Right atrium auricular region (tissue), 2 donors: ENCODE results near the gene TAF3. TPM values are rescaled to one million over a fixed set of nuclear protein-coding genes. Genes with fewer than 3 reads are reported as not detected.

Experiments
- DNase-seq: peaks from one replicate; pipeline ENCODE4 v3.0.0-alpha.2; 2019; ENCODE audit warnings: low spot score
- H3K27ac ChIP-seq, 2 donors: fragments of 200-600 bp; sonication (generic); 1 replicate in 1 of 2; 2 replicates in 1 of 2; pipeline ENCODE4 v1.5.1; 2016 to 2019
- H3K27me3 ChIP-seq, 2 donors: fragments of 200-600 bp; sonication (generic); one replicate each; pipeline versions ENCODE4 v1.5.1 to v1.6.0; 2017 to 2019
- H3K36me3 ChIP-seq: fragments of 200-600 bp; sonication (generic); one replicate; pipeline ENCODE4 v1.5.1; 2016
- H3K4me1 ChIP-seq, 2 donors: fragments of 200-600 bp; sonication (generic); one replicate each; pipeline versions ENCODE4 v1.5.1 to v1.6.0; 2017 to 2019
- H3K4me3 ChIP-seq, 2 donors: fragments of 200-600 bp; sonication (generic); 1 replicate in 1 of 2; 2 replicates in 1 of 2; pipeline ENCODE4 v1.5.1; 2017 to 2019; ENCODE audit warnings: mild to moderate bottlenecking in 1 of 2, moderate library complexity in 1 of 2
- H3K9me3 ChIP-seq, 2 donors: fragments of 200-600 bp; sonication (generic); one replicate each; pipeline ENCODE4 v1.5.1; 2019
- total RNA-seq, 2 donors: library from RNA; depleted of rRNA; stranded (reverse); fragments of >200 nt; gene quantifications; one replicate each; pipeline ENCODE4 v1.1.0, GENCODE V29; 2016
- TF ChIP-seq, protein P1 (sequence below), 2 donors: fragments of 200-600 bp; sonication (generic); IDR thresholded peaks; one replicate each; pipeline ENCODE4 v1.5.1; 2019; ENCODE audit warnings: antibody characterized with exemption in 2 of 2

TAF3 gene
- total RNA-seq, 2 donors from 2014 or later: 4.6 to 6.1 TPM

GRCh38 chr10:7982727-7983126 is 164.4 kb downstream of the TAF3 start:
- DNase-seq: no peak
- Histone ChIP-seq H3K36me3 (no peaks in the 10 kb centered on the region), H3K27me3 (no peaks in the 10 kb centered on the region), H3K27ac (no peak overlapping the region), H3K9me3 (no peaks in the 10 kb centered on the region), H3K4me1 (no peaks in the 10 kb centered on the region), H3K4me3 (no peak overlapping the region)
- TF ChIP-seq, protein P1, sequence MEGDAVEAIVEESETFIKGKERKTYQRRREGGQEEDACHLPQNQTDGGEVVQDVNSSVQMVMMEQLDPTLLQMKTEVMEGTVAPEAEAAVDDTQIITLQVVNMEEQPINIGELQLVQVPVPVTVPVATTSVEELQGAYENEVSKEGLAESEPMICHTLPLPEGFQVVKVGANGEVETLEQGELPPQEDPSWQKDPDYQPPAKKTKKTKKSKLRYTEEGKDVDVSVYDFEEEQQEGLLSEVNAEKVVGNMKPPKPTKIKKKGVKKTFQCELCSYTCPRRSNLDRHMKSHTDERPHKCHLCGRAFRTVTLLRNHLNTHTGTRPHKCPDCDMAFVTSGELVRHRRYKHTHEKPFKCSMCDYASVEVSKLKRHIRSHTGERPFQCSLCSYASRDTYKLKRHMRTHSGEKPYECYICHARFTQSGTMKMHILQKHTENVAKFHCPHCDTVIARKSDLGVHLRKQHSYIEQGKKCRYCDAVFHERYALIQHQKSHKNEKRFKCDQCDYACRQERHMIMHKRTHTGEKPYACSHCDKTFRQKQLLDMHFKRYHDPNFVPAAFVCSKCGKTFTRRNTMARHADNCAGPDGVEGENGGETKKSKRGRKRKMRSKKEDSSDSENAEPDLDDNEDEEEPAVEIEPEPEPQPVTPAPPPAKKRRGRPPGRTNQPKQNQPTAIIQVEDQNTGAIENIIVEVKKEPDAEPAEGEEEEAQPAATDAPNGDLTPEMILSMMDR (IDR thresholded peaks at IDR 0.05): no peak

- no peak for DNase-seq
- Histone ChIP-seq H3K36me3 (no peaks in the 10 kb centered on the region), H3K9me3 (no peaks in the 10 kb centered on the region), H3K4me3 (no peak overlapping the region), H3K4me1 (no peaks in the 10 kb centered on the region), H3K27me3 (no peaks in the 10 kb centered on the region), H3K27ac (no peak overlapping the region)
- TF ChIP-seq, protein P1 (IDR thresholded peaks at IDR 0.05): no peak
Measured at GRCh38 chr10:7984325-7984724, 166.0 kb downstream of the TAF3 start.

DNA sequence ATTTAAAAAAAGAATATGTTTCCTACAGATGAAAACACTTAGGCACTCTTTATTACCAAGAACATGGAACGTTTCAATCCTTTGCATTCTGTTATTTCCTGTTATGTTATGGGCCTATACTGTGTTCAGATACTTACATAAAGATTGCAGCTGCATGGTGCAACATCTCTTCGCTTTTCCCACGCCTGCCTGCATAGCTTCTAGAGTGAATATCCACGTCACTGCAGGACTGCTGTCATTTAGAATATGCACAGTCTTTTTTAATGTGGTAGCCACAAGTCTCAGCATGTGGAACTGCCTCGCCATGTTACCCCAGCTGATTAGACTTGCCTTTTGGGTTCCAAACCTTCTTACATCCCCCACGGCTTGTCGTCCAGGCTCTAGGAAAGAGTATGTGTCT is 166.6 kb downstream of the TAF3 start:
- H3K4me3 ChIP-seq: no peak overlapping the region
- H3K27me3 ChIP-seq: no peaks in the 10 kb centered on the region
- no peaks in the 10 kb centered on the region for H3K4me1 ChIP-seq
- H3K27ac ChIP-seq: no peak overlapping the region
- TF ChIP-seq, protein P1 (IDR thresholded peaks at IDR 0.05): no peak
- DNase-seq: no peak
- H3K36me3 ChIP-seq: no peaks in the 10 kb centered on the region
- H3K9me3 ChIP-seq: no peaks in the 10 kb centered on the region

- no peak for DNase-seq
- Histone ChIP-seq H3K4me3 (no peak overlapping the region), H3K27ac (no peak overlapping the region), H3K4me1 (no peaks in the 10 kb centered on the region), H3K36me3 (no peaks in the 10 kb centered on the region), H3K27me3 (no peaks in the 10 kb centered on the region), H3K9me3 (no peaks in the 10 kb centered on the region)
- TF ChIP-seq, protein P1 (IDR thresholded peaks at IDR 0.05): no peak
Measured at GRCh38 chr10:7986851-7987250, 168.5 kb downstream of the TAF3 start.

DNA sequence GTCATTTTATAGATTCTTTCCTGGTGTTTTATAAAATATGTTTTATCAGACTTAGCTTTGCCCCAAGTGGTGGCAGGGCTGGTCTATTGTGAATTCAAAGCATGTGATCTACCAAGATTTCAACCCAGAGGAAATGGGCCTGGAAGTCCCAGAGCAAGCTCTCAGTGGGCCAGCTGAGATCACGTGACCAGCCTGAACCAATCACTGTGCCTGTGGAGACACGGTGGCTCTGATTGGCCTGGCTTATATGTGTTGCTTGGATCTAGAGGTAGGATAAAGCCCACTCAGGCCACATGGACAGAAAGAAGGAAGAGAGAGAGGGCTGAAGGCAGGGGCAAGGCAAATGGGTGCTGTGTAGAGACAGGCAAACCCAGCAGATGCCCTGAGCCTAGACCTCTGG is 170.7 kb downstream of the TAF3 start:
- TF ChIP-seq, protein P1 (IDR thresholded peaks at IDR 0.05): no peak
- no peak overlapping the region for H3K27ac ChIP-seq
- no peak overlapping the region for H3K4me3 ChIP-seq
- H3K9me3 ChIP-seq: no peaks in the 10 kb centered on the region
- DNase-seq: no peak
- H3K4me1 ChIP-seq: no peaks in the 10 kb centered on the region
- no peaks in the 10 kb centered on the region for H3K36me3 ChIP-seq
- no peaks in the 10 kb centered on the region for H3K27me3 ChIP-seq

DNA sequence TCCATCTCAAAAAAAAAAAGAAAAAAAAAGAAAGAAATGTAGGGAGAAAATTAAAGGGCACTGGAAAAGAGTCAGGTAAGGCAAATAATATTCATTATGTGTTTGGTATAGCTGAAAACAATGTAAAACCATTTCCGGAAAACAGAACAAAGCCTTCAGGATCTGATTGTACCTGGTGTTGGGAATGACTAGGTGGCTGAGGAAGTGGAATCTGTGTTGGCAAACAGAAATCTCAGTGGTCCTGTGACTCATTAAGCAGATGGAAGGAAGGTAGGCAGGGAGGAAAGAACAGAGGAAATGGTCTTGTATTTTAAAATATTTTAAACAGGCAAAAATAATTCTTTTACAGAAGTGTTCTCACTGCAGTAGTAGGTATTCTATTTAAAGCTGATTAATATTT is 180.5 kb downstream of the TAF3 start:
- Histone ChIP-seq H3K27me3 (no peaks in the 10 kb centered on the region), H3K9me3 (peaks cover 0 to 11% of the 10 kb centered on the region in 2 donors), H3K4me3 (no peak overlapping the region), H3K4me1 (no peaks in the 10 kb centered on the region), H3K27ac (no peak overlapping the region), H3K36me3 (no peaks in the 10 kb centered on the region)
- TF ChIP-seq, protein P1 (IDR thresholded peaks at IDR 0.05): no peak
- no peak for DNase-seq
